SK-N-SH (cell line): ENCODE results near the gene PKNOX1. TPM values are rescaled to one million over a fixed set of nuclear protein-coding genes. Genes with fewer than 3 reads are reported as not detected.
"Not testable (repeated sequence)": the region's sequence is repeated elsewhere in the genome, so short reads cannot be mapped to it uniquely, and the experiment has no call there.

ENCODE experiments used
- CTCF ChIA-PET: fragments of 300-600, 350-600 bp; formaldehyde crosslinking; extraction: SDS; loops from one replicate; lab custom pipeline; 2021; lab: Yijun Ruan, JAX
- POLR2A ChIA-PET: fragments of 350-600 bp; sonication (Branson Sonifier 250); formaldehyde crosslinking; extraction: SDS; loops from one replicate; lab custom pipeline; 2020; ENCODE audit warnings: antibody characterized with exemption, inconsistent platforms; lab: Yijun Ruan, JAX
- DNase-seq: peaks from one replicate; pipeline ENCODE4 v3.0.0; 2012
- H2AFZ ChIP-seq: fragments of 200-600 bp; sonication (generic); 2 replicates; pipeline ENCODE4 v1.8.1; 2016; ENCODE audit warnings: antibody characterized with exemption, mild to moderate bottlenecking, low read depth
- H3F3A ChIP-seq: fragments of 200-600 bp; sonication (generic); replicated peaks from 2 replicates; pipeline ENCODE3; 2016; ENCODE audit warnings: antibody characterized with exemption, mild to moderate bottlenecking; ENCODE audit not compliant: insufficient read depth
- H3K27ac ChIP-seq, 2 experiments: fragments of 200-500 bp in 1 of 2; fragments of 200-600 bp in 1 of 2; sonication (Bioruptor generic) in 1 of 2; sonication (generic), shearing (Covaris generic) in 1 of 2; 2 replicates each; pipeline versions ENCODE4 v1.5.1 to v1.6.1; 2014 to 2016; ENCODE audit warnings: low read depth in 2 of 2, inconsistent platforms in 1 of 2, low read length in 1 of 2, mild to moderate bottlenecking in 1 of 2, mixed read lengths in 1 of 2
- H3K27me3 ChIP-seq: fragments of 200-600 bp; sonication (generic), shearing (Covaris generic); 2 replicates; pipeline ENCODE4 v1.6.1; 2016; ENCODE audit warnings: mixed run types; ENCODE audit not compliant: insufficient read depth
- H3K36me3 ChIP-seq, 2 experiments: fragments of 200-500 bp in 1 of 2; fragments of 200-600 bp in 1 of 2; sonication (Bioruptor generic) in 1 of 2; sonication (generic) in 1 of 2; replicated peaks in 1 of 2; 2 replicates each; pipeline versions ENCODE3 to v1.5.1; 2014 to 2016; ENCODE audit warnings: low read length in 1 of 2, mild to moderate bottlenecking in 1 of 2; ENCODE audit not compliant: insufficient read depth in 2 of 2, control insufficient read depth in 1 of 2
- H3K4me1 ChIP-seq, 2 experiments: fragments of 200-500 bp in 1 of 2; fragments of 200-600 bp in 1 of 2; sonication (Bioruptor generic) in 1 of 2; sonication (generic), shearing (Covaris generic) in 1 of 2; 2 replicates each; pipeline versions ENCODE4 v1.5.1 to v1.6.1; 2014 to 2016; ENCODE audit warnings: low read depth in 1 of 2, low read length in 1 of 2, mixed run types in 1 of 2; ENCODE audit not compliant: insufficient read depth in 2 of 2, control insufficient read depth in 1 of 2
- H3K4me2 ChIP-seq: fragments of 200-600 bp; sonication (generic), shearing (Covaris generic); 2 replicates; pipeline ENCODE4 v1.6.1; 2017; ENCODE audit warnings: mixed run types
- H3K4me3 ChIP-seq, 2 experiments: fragments of 200-500 bp in 1 of 2; fragments of 200-600 bp in 1 of 2; sonication (Bioruptor generic) in 1 of 2; sonication (generic), shearing (Covaris generic) in 1 of 2; 2 replicates each; pipeline versions ENCODE4 v1.5.1 to v1.8.1; 2014 to 2016; ENCODE audit warnings: low read depth in 2 of 2, inconsistent platforms in 1 of 2, low read length in 1 of 2, mild to moderate bottlenecking in 1 of 2, mixed read lengths in 1 of 2, moderate library complexity in 1 of 2
- H3K79me2 ChIP-seq: fragments of 200-600 bp; sonication (generic); 2 replicates; pipeline ENCODE4 v1.8.1; 2017; ENCODE audit warnings: mild to moderate bottlenecking; ENCODE audit not compliant: insufficient read depth
- H3K9ac ChIP-seq: fragments of 200-600 bp; sonication (generic); 2 replicates; pipeline ENCODE4 v1.6.1; 2017; ENCODE audit warnings: mixed run types
- H3K9me2 ChIP-seq: fragments of 200-600 bp; sonication (generic); 2 replicates; pipeline ENCODE4 v1.6.1; 2017; ENCODE audit warnings: mixed run types
- H3K9me3 ChIP-seq: fragments of 200-600 bp; sonication (generic); 2 replicates; pipeline ENCODE4 v1.6.1; 2017; ENCODE audit warnings: mixed run types, mild to moderate bottlenecking, moderate library complexity
- H4K20me1 ChIP-seq: fragments of 200-600 bp; sonication (generic); 2 replicates; pipeline ENCODE4 v1.6.1; 2017; ENCODE audit warnings: mild to moderate bottlenecking, mixed run types; ENCODE audit not compliant: insufficient read depth
- CHD2 ChIP-seq: fragments of 150-350 bp; IDR thresholded peaks from 2 replicates; pipeline ENCODE4 v1.6.1; 2018; ENCODE audit warnings: low read length; ENCODE audit not compliant: partially characterized antibody
- CTCF ChIP-seq: fragments of 200-600 bp; sonication (generic); IDR thresholded peaks from 2 replicates; pipeline ENCODE4 v1.6.1; 2017; ENCODE audit warnings: antibody characterized with exemption, mild to moderate bottlenecking, moderate library complexity
- EP300 ChIP-seq, 2 experiments: IDR thresholded peaks; 2 replicates each; pipeline versions ENCODE4 v1.4.0 to v1.6.1; 2012; ENCODE audit warnings: borderline replicate concordance in 1 of 2, low read depth in 1 of 2, low read length in 1 of 2
- EZH2phosphoT487 ChIP-seq: fragments of 200-600 bp; sonication (generic); IDR thresholded peaks from 2 replicates; pipeline ENCODE4 v1.6.1; 2017; ENCODE audit warnings: low read depth, mixed run types, mild to moderate bottlenecking, antibody characterized with exemption, moderate library complexity, borderline replicate concordance
- FOXM1 ChIP-seq: IDR thresholded peaks from 2 replicates; pipeline ENCODE4 v1.4.0; 2012; ENCODE audit warnings: low read depth, mild to moderate bottlenecking
- GABPA ChIP-seq: IDR thresholded peaks from 2 replicates; pipeline ENCODE4 v1.4.0; 2012; ENCODE audit warnings: low read depth, mild to moderate bottlenecking
- MAX ChIP-seq: IDR thresholded peaks from 2 replicates; pipeline ENCODE4 v1.4.0; 2012; ENCODE audit warnings: low read depth
- NRF1 ChIP-seq: IDR thresholded peaks from 2 replicates; pipeline ENCODE4 v1.6.1; 2012; ENCODE audit warnings: low read depth, mild to moderate bottlenecking, low read length
- TAF1 ChIP-seq: IDR thresholded peaks from 2 replicates; pipeline ENCODE4 v1.6.1; 2012; ENCODE audit warnings: low read depth, mild to moderate bottlenecking, low read length, moderate library complexity, borderline replicate concordance
- ZBTB33 ChIP-seq: IDR thresholded peaks from 2 replicates; pipeline ENCODE4 v1.4.0; 2012; ENCODE audit warnings: low read depth, borderline replicate concordance
- WGBS: methylation state at CpG from one replicate; pipeline ENCODE4 v1.1.6; 2017; ENCODE audit warnings: low lambda C conversion rate; 5-methylcytosine and 5-hydroxymethylcytosine counted together
- polyA plus RNA-seq, 3 experiments: library from polyadenylated mRNA; depleted of rRNA; stranded (reverse); fragments of >200 nt; gene quantifications; 2 replicates each; pipeline ENCODE4 v1.2.3, GENCODE V29; 2012

The PKNOX1 gene
- polyA plus RNA-seq, 1 of the 3 experiments (the other 2 are of a cell fraction) = 21.7 TPM

GRCh38 chr21:42973991-42974831 lies at the start of gene PKNOX1 (continued):
- TF ChIP-seq ZBTB33 (peak; percentile 92; the same call in 1 of the 2 replicates), CHD2 (peak; percentile 13), CTCF (no peak), MAX (peak; percentile 71), TAF1 (no peak), FOXM1 (no peak), NRF1 (peak; percentile 65), GABPA (no peak), EZH2phosphoT487 (no peak)

- Histone ChIP-seq H3F3A (no peaks in the 10 kb centered on the region), H3K4me3 (no peak within 1 kb of the TSS), H3K4me2 (no peak within 1 kb of the TSS), H3K9me2 (no peaks in the 10 kb centered on the region), H3K79me2 (no peaks in the 10 kb centered on the region), H4K20me1 (no peaks in the 10 kb centered on the region), H3K27me3 (no peaks in the 10 kb centered on the region), H3K4me1 (no peaks in the 10 kb centered on the region; a peak in 2 of 4 replicates), H2AFZ (peak within 1 kb of the TSS; percentile 85; the same call in 1 of the 2 replicates), H3K27ac (no peak within 1 kb of the TSS), H3K36me3 (no peaks in the 10 kb centered on the region), H3K9ac (no peak within 1 kb of the TSS), H3K9me3 (no peaks in the 10 kb centered on the region)
- no peak for DNase-seq
- ChIA-PET POLR2A (no interaction called here), CTCF (no interaction called here)
- WGBS = 92% methylated on average over 28 of the region's 29 CpGs
- no peak for TF ChIP-seq EP300 (IDR thresholded peaks at IDR 0.05; ENCODE audit: borderline replicate concordance in 1 of 2, low read depth in 1 of 2, low read length in 1 of 2)
Measured at GRCh38 chr21:42925114-42925926, 49.0 kb upstream of the PKNOX1 start, which contains the start of gene ERVH48-1. TSS of gene ERVH48-1 (minus strand) at chr21:42925630. CDS start at chr21:42919006, 6,624 bp downstream.

- H3K27ac ChIP-seq, H2AFZ ChIP-seq, H3F3A ChIP-seq, H3K9me2 ChIP-seq, H3K4me2 ChIP-seq, H3K36me3 ChIP-seq, H3K27me3 ChIP-seq, POLR2A ChIA-PET, H3K9ac ChIP-seq, DNase-seq, H3K9me3 ChIP-seq, H4K20me1 ChIP-seq, CTCF ChIA-PET, H3K4me3 ChIP-seq, H3K79me2 ChIP-seq, H3K4me1 ChIP-seq: not testable (repeated sequence)
- WGBS = 94% methylated on average over 23 of the region's 23 CpGs
Measured at GRCh38 chr21:42927474-42928200, 46.7 kb upstream of the PKNOX1 start.
